WERI-Rb-1 (cell line): ENCODE measurements around the gene SAP30BP.

Experiments
- DNase-seq: peaks from one replicate; pipeline ENCODE4 v3.0.0-alpha.2; 2020
- H3K27ac ChIP-seq: fragments of 250-450 bp; sonication (Bioruptor Pico); 2 replicates; pipeline ENCODE4 v1.5.1; 2020; ENCODE audit warnings: mild to moderate bottlenecking, moderate library complexity
- H3K27me3 ChIP-seq: fragments of 250-450 bp; sonication (Bioruptor Pico); 2 replicates; pipeline ENCODE4 v1.5.1; 2021; ENCODE audit warnings: mild to moderate bottlenecking, low read depth, moderate library complexity; ENCODE audit not compliant: insufficient read depth, severe bottlenecking
- H3K36me3 ChIP-seq: fragments of 250-450 bp; sonication (Bioruptor Pico); 2 replicates; pipeline ENCODE4 v1.5.1; 2020; ENCODE audit warnings: mild to moderate bottlenecking, moderate library complexity
- H3K4me3 ChIP-seq: 2 replicates; pipeline ENCODE4 v1.5.1; 2011; ENCODE audit warnings: low read depth, mild to moderate bottlenecking, control low read depth, low read length
- H3K9me3 ChIP-seq: fragments of 250-450 bp; sonication (Bioruptor Pico); 2 replicates; pipeline ENCODE4 v1.5.1; 2021; ENCODE audit warnings: mild to moderate bottlenecking, moderate library complexity; ENCODE audit not compliant: severe bottlenecking
- TF ChIP-seq, protein P1 (sequence below): IDR thresholded peaks from 2 replicates; pipeline ENCODE4 v1.5.1; 2011; ENCODE audit warnings: low read depth, mild to moderate bottlenecking, control low read depth, inconsistent platforms, low read length

SAP30BP gene

DNA sequence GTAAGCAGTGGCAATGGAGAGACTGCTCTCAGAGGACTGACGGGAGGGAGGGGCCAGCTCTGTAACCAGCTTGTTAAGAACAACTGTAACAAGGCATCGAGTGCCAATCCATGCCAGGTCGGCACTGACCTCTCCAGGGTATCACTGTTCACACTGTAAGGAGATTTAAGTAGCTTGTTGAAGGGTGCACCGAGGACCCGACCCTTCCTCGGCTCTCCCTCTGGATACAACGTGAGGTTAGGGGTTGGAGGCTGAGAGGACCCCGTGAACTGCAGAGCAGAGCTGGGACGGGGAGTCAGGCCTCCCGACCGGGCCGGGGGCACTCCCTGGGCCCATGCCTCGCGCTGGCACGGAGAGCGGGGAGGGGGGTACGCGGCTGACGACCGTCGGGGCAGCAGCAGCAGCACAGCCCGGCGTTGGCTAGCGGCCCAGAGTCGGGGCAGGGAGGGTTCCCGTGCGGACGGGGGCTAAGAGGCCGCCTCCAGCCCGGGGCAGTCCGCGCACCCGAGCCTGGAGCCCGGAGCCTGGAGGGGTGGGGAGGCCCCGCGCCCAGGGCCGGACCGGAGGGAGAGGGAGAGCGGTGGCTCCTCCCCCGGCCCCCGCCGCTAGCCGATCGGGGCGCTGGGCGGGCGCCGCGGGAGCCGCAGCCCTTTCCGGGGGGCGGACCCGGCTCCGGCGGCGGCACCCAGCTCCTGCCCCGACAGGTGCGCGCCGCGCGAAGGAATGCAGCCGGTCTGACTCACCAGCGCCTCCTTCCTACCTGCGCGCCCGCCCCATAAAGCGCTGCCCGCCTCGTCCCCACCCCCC, 53.7 kb downstream of the SAP30BP start, which contains the start of gene ITGB4:
ITGB4 (plus strand) TSS at position 804 of the 807 bp plus-strand sequence. CDS start 3,245 bp downstream, outside the sequence.
- Histone ChIP-seq H3K27me3 (peaks cover 61% of the 10 kb centered on the region), H3K4me3 (peak within 1 kb of the TSS; percentile 50), H3K9me3 (no peaks in the 10 kb centered on the region), H3K27ac (no peak within 1 kb of the TSS), H3K36me3 (no peaks in the 10 kb centered on the region)
- peak; percentile 62 for DNase-seq
- TF ChIP-seq, protein P1, sequence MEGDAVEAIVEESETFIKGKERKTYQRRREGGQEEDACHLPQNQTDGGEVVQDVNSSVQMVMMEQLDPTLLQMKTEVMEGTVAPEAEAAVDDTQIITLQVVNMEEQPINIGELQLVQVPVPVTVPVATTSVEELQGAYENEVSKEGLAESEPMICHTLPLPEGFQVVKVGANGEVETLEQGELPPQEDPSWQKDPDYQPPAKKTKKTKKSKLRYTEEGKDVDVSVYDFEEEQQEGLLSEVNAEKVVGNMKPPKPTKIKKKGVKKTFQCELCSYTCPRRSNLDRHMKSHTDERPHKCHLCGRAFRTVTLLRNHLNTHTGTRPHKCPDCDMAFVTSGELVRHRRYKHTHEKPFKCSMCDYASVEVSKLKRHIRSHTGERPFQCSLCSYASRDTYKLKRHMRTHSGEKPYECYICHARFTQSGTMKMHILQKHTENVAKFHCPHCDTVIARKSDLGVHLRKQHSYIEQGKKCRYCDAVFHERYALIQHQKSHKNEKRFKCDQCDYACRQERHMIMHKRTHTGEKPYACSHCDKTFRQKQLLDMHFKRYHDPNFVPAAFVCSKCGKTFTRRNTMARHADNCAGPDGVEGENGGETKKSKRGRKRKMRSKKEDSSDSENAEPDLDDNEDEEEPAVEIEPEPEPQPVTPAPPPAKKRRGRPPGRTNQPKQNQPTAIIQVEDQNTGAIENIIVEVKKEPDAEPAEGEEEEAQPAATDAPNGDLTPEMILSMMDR: peak; percentile 41; the same call in 1 of the 2 replicates

DNA sequence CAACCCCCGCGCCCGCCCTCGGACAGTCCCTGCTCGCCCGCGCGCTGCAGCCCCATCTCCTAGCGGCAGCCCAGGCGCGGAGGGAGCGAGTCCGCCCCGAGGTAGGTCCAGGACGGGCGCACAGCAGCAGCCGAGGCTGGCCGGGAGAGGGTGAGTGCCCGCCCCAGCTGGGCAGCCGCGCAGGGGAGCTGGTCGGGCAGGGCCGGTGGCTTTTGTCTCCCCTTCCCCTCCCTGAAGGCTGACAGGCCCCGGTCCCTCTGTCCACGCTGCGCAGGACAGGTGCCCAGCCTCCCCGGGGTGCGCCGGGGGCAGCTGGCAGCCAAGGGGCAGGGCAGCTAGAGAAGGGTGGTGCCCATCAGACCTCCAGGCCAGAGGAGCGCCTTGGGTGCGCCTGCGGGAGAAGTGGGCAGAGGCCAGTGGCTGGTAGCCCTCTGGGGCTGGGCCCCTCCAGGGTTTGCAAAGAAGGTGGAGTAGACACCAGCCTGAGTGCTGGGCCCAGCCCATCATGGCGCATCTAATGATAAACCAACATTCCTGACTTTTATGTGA, 54.4 kb downstream of the SAP30BP start:
- TF ChIP-seq, protein P1: no peak
- DNase-seq: no peak
- no peaks in the 10 kb centered on the region for H3K9me3 ChIP-seq
- no peaks in the 10 kb centered on the region for H3K36me3 ChIP-seq
- H3K4me3 ChIP-seq: peak overlapping the region; percentile 50
- no peak overlapping the region for H3K27ac ChIP-seq
- peaks cover 55% of the 10 kb centered on the region for H3K27me3 ChIP-seq

DNA sequence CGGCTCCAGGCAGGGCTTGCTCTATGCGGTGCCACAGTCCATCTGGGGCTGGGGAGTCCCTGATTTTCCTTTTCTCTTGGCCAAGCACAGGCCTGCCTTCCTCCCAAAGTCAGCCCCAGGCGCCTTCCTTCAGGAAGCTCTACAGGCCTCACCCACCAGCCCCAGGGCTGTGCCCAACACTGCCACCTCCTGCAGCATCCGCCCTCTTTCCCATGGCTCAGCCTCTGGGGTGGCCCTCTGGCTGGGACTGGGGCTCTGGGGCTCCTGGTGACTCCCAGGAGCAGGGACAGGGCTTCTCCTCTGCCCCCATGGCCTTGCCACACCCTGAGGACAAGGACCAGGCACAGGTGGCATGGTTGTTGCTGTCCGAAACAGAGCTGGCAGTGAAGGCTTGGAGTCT, 54.9 kb downstream of the SAP30BP start:
- no peak for DNase-seq
- no peak overlapping the region for H3K27ac ChIP-seq
- H3K9me3 ChIP-seq: no peaks in the 10 kb centered on the region
- TF ChIP-seq, protein P1: no peak
- H3K4me3 ChIP-seq: no peak overlapping the region
- peaks cover 56% of the 10 kb centered on the region for H3K27me3 ChIP-seq
- H3K36me3 ChIP-seq: no peaks in the 10 kb centered on the region

DNA sequence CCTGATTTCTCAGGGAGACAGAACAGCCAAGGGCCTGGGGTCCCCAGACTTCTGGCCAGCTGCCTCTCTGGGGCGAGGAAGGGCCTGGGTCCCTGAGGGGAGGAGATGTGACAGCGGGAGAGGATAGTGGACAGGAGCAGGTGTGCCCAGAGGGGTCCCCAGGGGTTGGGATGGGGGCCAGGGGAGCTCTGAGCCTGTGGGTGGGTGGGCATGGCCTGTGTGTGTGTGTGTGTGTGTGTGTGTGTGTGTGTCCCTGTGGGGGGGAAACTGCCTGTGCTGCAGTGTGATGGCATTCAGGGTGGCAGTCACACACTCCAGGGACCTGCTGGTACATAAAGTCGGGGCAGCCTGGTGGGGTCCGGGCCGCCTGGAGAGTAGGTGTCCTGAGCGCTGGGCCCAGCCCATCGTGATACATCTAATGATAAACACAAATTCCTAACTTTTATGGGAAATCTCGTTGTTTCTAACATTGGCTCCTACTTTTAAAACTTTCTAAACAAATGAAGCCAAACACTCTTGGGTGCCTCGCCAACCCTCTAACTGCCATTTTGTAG, 55.5 kb downstream of the SAP30BP start:
- no peak for DNase-seq
- H3K9me3 ChIP-seq: no peaks in the 10 kb centered on the region
- no peak overlapping the region for H3K27ac ChIP-seq
- no peak overlapping the region for H3K4me3 ChIP-seq
- TF ChIP-seq, protein P1: no peak
- peaks cover 51% of the 10 kb centered on the region for H3K27me3 ChIP-seq
- no peaks in the 10 kb centered on the region for H3K36me3 ChIP-seq

DNA sequence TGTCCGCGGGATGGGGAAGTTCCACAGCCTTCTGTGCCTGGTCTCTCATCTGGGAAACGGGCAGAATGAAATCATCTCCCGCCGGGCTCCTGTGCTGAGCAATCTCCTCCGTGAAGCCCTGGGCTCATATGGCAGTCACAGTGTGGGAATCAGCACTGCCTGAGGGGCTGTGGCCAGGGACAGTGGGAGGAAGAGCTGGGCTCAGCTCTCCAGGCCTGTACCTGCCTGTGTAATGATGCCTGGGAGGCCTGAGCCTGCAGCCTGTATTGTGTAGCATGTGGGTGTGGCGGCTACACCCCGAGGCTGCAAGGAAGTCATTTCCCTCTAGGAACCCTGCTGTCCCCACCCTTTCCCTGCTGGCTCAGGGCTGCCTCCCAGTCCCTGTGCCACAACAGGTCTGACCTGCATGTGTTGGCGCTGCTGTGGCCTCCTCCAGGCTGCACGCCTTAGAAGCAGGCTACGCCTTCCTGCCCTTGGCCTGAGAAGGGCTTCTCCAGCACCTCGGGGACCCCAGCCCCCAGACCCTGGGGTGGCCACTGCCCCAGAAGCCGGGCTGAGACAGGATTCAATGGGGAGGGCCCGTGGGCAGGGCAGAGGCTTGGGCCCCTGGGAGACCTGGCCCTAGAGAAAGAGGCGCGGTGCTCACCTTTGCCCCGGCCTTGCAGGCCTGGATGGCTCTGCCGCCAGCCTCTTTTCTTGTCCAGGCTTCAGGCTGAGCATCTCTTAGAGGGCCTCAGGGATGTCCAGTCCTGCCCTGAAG, 56.2 kb downstream of the SAP30BP start:
- TF ChIP-seq, protein P1: no peak
- H3K36me3 ChIP-seq: no peaks in the 10 kb centered on the region
- peaks cover 43% of the 10 kb centered on the region for H3K27me3 ChIP-seq
- no peaks in the 10 kb centered on the region for H3K9me3 ChIP-seq
- DNase-seq: no peak
- H3K27ac ChIP-seq: no peak overlapping the region
- H3K4me3 ChIP-seq: no peak overlapping the region
